CD4-positive, alpha-beta T cell treated with Interferon alpha-2 for 1 hour (primary cell): ENCODE measurements around the gene ATP6V0A4.
"Not testable (repeated sequence)": the region's sequence is repeated elsewhere in the genome, so short reads cannot be mapped to it uniquely, and the experiment has no call there.

ENCODE experiments used
- DNase-seq, 2 donors: peaks; one replicate each; pipeline ENCODE4 v3.0.0-alpha.2; 2020 to 2022

Gene ATP6V0A4

DNA sequence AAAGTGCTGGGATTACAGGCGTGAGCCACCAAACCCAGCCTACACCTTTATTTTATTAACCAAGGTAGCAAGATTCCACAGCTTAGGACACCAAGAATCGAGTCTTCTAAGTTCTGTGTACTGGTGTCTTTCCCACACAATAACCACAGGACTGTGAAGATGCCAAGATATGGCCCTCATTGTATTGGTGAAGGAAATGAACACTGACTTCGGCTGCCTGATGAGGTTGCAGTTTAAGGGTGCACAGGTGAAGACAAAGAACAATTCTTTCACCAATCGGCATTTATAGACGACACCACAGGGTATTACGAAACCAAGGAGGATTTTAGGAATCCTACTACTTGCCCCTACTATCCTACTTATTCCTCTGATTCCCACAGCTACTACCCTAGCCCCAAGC, 49.3 kb downstream of the ATP6V0A4 start:
- no peak for DNase-seq

DNA sequence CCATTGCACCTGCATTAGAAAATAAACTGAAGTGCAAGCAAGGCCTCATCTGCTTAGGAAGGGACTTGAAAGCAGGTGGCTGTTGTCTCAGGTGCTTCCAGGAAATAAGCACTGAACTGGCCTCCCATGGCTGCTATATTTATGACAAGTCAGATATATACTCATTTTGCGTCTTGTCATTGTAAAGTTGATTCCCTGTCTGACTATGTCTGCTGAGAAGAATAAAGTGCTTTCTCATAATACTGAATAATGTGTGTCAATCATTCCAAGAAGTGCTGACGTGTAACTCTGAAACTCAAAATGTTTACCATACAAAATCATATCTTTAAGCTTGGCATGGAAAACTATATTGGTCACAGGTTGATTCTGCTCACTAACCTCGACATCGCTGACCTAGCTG, 51.9 kb downstream of the ATP6V0A4 start:
- no peak for DNase-seq

DNA sequence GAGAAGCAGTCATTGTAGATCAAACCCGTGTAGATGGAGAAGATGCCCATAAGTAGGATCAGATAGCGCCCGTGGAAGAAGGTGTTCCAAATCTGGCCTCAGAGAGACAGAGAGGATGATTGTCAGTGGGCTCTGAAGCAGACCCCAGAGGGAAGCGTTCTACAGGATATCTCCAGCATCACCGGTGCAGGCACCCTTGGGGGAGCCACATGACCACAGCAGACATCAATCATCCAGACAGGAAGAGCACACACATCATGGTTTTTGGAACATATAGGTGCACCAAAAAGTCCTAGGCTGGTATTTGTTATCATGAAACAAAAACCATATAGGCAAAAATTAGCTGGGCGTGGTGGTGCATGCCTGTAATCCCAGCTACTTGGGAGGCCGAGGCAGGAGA, 52.8 kb downstream of the ATP6V0A4 start:
- DNase-seq = no peak

DNA sequence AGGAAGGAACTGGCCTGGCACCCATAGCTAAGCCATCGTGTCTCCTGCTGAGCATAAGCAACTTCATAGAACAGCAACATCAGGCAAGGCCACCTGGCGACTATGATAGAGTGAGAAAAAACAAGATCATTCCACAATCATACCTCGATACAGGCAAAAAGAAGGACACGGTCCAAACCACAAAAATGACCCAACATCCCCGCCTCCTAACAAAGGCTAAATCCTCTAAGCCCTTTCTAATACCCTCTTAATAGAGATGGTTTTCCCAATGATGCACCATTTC, 56.6 kb downstream of the ATP6V0A4 start:
- DNase-seq = no peak

DNA sequence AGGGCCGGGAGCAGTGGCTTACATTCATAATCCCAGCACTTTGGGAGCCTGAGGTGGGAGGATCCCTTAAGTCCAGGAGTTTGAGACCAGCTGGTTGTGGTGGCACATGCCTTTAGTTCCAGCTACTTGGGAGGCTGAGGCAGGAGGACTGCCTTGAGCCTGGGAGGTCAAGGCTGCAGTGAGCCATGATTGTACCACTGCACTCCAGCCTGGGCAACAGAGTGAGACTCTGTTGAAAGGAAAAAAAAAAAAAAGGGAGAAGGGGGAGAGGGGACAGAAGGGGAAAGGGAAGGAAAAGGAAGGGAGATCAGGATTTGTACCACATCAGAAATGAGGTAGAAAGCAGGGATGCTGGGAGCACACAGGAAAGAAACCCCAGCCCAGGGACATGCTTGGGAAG, 58.1 kb downstream of the ATP6V0A4 start:
- no peak for DNase-seq

DNA sequence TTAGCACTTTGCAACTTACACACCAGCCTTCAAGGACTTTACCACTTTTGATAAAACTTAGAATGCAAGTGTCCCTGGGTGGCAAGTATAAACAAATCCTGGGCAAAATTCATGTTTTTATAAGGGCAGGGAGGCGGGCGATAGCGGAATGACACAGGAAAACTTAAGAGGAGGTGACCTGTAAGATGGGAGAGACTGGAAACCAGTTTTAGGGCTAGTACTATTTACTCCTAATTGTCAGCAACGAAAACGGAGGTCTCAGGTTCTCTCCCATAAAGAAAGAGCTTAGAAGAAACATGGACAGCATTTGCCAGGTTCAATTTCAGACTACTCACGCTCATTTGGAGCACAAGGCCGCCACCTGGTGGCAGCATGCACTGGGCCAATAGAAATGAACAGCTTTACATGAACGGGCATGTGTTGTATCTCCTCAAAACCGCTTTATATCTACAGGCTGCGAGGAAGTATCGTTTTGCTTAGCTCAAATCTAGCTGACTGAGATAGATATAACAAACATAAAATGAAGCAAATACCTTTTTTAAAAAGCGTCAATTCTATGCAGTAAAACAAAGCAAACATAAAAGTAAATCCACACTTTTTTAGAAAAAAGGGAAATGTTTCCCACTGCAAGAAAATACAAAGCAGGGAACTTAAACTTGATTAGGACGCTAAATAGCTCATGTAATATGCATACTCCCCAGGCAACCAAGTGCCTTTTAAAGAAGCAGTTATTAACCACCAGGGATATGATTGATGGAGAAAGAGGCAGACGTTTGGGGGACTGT, 59.3 kb downstream of the ATP6V0A4 start:
- DNase-seq = peak; percentile 80 to 85

DNA sequence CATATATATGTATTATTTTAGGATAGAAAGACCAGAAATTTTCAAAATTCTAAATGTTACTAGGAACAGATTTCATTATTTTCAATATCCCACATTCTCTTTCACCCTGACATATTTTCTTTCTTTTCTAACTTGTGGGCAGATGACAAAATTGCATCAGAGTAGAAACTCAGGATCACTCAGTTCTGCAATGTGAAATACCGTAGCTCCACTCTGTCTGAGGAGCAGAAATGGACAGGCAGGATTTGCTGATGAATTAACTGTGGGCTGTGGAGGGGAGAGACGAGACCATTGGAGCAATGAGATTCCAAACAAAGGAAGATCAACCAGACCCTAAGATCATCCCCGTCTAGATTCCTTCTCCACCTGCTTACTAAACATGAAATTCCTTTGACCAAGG, 59.9 kb downstream of the ATP6V0A4 start:
- no peak for DNase-seq

DNA sequence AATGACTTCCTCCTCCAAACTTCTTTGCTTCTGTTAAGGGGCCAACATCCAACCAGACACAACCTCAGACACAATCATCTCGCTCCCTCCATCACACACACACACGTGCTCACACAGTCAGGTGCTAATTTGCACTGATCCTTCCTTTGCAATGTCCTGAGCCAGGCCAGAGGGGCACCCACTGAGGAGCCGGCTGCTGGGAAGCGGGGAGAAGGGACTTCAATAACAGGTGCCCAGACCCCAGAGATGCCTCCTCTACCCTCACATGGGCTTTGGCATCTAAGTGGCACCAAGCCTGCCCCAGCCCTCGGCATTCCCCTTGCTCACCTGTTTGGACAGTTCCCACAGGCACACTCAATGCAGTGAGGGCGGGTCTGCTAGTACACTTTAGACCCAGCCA, 62.6 kb downstream of the ATP6V0A4 start:
- no peak for DNase-seq

DNA sequence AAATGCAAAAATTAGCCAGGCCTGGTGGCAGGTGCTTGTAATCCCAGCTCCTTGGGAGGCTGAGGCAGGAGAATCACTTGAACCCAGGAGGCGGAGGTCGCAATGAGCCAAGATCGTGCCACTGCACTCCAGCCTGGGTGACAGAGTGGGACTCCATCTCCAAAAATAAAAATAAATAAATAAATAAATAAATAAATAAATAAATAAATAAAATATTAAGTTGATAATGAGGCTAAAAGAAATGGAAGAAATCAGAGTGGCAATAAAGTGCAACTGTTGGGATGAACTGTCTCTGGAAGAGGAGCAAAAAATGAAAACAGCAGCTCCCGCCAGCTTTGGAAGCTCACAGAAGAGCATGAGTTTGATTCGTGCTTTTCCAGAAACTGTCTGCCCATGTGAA, 66.3 kb downstream of the ATP6V0A4 start:
- not testable (repeated sequence) for DNase-seq

DNA sequence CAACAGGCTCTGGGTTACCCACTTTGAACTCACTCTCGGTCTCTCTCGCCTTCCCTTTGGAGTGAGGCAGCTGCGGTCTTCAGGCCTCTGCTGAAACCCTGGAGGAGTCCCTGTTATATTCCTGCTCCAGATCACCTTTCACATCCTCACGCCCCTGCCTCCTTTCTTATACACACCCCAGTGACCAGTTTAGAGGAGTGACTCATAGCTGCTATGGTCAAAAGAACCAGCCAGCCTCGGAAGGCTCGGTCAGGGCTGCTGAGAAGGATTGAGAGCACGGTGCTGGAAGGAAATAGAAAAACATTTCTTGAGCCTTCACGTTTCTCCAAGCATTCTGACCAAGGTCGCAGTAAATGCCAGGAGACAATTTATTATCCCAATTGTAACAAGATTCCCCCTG, 68.6 kb downstream of the ATP6V0A4 start:
- no peak for DNase-seq

DNA sequence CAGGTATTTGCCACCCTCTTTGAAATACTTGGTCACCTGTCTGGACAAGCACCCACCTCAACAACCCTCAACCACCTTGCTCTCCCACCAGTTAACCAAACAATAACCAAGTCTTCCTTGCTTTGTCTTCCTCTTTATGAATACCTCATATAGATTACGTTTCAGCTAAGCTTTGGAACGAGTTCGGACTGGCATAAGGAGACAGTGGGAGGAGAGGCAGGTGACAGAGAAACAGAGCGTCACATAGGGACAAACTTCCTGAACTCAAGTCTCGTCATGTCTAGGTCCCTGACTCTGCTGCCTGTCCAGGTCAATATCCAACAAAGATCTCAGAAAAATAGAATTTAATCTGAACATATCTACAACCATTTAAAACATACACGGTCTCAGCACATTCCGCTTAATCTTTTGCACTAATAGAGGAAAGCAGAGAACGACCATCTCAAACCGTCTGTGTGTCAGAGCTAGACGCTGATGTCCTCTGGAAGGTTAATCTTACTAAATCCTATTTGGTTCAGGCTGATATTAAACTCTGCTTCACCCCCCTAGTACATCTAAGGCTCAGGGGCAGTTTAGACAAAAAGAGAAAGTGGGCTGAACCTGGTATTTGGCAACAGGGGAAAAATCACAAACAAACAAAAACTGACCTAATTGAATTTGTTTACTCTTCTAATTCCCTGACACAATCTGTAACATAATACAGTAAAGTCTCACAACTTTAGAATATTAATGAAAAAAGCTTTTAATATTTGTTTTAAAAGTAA, 70.5 kb downstream of the ATP6V0A4 start:
- DNase-seq = no peak

DNA sequence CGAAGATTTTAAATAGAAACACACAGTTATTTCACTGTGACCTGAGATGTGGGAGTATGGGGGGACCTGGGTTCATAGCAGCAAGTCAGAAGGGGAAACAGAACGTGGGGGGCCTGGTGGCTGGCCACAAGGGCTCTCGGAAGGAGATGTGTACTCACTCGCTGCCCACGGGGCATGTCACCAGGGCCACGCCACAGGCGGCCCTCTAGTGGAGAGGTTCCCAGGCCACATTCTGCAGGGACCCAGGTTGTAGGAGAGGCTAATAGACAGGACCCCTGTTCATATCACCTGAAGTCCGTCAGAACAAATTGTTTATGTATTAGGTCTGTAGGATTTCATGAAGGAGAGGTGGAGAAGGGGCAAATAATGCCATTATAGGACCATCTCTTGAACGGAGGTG, 71.7 kb downstream of the ATP6V0A4 start:
- DNase-seq = no peak

DNA sequence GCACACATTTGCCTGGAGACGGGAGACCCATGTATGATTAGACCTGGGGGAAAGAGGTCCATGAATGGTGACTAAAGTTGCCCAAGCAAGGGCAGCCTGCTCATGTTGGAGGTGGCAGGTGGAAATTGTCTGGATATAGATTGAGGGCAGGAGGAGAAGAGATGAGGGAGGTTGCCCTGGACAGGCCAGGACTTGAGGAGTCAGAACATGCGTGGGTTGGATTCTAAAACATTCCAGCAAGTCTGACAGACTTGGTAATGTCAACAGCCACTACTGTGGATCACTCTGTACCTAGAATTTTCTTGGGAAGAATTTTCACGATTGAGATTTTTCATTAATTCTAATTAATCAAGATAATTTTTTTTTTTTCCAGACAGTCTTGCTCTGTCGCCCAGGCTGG, 77.7 kb downstream of the ATP6V0A4 start:
- DNase-seq = no peak

DNA sequence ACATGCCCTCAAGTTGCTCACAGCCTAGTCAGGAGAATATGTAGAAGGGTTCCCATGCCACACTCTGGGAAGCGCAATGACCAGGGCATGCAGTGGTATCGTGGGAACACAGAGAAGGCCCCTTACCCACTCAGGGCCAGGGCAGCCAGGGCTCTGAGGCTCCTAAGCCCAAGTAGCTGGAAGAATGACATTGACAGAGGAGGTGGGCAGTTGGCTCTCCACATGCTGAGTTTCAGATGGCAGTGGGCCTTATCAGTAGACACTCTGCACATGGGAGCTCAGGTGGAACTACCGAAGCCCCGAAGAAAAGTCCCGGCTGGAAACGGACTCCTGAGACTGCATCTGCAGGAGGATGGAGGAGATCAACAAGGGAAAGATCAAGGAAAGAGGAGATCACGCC, 81.1 kb downstream of the ATP6V0A4 start:
- DNase-seq = no peak

DNA sequence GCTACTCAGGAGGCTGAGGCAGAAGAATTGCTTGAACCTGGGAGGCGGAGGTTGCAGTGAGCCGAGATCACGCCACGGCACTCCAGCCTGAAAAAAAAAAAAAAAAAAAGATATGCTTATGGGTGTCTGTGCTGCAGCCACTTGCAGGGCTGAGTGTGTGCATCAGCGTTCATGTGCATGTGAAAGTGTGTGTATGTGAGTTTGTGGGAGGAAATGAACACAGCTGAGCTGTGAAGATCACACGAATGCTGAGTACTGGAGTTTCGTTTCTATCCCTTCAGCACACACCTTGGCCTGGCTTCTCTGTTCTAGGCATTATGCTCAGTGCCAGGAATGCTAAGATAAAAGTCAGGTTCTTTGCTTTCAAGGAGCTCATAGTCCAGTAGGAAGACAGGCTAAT, 84.8 kb downstream of the ATP6V0A4 start:
- DNase-seq = no peak

DNA sequence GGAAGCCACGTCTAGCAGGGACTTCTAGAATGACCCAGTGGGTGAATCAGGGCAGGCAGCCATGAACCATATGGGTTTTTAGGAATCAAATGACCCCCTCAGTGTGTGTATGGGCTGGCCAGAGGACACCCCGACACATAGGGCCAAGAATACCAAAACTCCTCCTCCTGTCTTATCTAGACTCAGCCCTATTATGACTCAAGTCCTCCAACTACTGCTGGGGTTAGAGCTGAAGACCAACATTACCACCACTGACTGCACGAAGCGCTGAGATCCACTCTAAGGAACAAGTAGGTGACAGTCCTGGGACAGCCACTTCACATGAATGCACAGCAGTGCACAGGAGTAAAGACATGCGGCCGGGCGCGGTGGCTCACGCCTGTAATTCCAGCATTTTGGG, 85.3 kb downstream of the ATP6V0A4 start:
- no peak for DNase-seq

DNA sequence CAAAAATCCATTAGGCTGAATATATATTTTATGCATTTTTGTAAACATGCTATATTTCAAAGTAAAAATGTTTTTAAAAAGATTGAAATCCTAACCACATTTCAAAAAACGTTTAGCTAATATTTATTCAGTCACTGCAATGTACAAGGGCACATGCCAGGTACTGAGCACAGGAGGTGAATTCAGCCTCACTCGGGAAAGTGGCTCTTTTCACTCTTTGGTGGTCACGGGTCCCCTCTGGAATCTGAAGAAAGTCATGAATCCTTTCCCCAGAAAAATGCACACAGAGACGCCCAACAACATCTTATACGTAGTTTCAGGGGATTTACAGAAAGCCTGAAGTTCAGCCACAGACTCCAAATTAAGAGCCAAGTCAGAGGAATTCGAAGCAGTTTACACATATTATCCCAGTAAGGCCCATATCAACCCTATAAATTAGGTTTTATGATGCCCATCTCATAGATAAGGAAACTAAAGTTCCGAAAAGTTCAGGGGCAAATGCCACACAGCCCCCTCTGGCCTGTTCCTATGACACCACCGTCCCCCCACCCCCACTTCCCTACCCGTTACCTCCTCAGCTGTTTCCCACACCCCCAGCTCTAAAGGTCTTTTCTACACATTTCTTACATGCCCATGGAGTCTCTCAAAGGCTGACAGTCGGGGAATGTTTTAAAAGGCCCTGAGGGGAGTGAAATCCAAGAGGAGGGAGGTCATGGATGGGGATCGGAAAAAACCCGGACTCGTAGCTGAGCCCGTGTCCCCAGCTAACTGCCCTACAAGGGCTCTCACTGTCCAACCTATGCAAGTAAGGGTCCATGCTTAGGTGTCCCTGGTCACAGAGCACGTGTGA, 87.2 kb downstream of the ATP6V0A4 start:
- no peak for DNase-seq

DNA sequence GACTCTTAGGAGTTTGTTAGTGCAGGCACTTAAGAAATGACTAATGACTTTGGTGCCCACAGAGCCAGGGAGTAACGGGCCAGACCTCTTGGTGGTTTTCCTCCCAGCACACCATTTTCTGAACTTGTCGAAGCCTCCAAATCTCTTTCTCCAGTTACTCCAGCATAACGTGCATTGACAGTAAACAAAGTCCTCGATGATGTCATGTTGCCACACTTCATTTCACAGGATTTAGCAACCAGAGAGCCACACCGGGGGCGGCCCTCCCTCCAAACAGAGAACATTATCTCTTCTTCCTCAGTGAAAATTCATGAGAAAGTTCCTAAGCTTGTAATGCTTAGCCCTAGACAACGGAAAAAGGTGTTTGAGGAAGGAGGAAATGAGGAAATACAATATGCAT, 92.8 kb downstream of the ATP6V0A4 start:
- DNase-seq = no peak

DNA sequence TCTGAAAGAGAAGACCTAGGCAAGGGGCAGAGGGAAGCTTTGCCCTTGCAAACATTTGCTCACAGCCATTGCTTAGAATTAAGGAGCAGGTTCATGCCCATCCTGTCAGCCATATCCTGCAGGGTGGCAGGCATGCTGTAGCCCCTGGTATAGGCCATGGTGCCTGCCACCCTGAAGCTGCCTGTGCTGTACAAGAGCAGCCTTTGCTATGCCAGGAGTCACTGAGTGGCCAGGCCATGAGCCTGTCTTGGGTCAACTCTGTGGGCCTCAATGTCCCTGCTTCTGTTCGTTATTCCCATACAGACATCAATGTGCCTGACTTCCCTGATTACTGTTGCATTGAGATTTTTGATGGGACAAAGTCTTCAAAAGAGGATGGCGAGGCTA, 96.5 kb downstream of the ATP6V0A4 start:
- no peak for DNase-seq

DNA sequence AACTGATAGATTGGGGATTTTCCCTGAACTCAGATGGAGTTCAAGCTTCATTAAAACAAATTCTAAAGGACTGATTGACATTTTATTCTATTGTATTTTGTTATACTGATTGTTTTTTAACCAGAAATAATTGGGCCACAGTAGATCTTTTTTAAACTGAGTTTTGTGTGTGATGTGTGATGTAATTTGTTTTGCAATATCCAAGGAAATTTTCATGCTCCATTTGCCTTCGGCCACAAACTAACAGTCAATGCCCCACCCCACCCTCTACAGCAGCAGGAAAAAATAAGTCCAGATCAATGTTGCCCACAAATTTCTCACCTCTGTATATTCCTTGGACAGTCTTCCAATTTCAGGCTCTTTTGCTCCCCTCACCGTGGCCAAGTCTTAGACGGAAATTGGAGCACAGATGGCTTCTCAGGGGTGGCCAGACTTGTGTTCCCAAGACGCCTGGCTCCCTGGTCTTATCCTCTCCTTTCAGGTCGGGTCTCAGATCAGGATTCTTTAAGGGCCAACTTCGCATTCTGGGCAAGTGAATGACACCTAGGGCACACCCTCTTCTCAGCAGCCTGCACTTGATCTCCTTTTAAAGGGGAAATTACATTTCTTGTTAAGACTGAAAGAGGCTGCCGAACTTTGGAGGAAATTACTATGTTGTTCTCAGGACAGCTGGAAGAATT, 97.0 kb downstream of the ATP6V0A4 start, which contains the start of gene SVOPL:
SVOPL (minus strand) TSS at position 506 of the 680 bp plus-strand sequence. CDS start 22,317 bp downstream, outside the sequence.
- DNase-seq = no peak

DNA sequence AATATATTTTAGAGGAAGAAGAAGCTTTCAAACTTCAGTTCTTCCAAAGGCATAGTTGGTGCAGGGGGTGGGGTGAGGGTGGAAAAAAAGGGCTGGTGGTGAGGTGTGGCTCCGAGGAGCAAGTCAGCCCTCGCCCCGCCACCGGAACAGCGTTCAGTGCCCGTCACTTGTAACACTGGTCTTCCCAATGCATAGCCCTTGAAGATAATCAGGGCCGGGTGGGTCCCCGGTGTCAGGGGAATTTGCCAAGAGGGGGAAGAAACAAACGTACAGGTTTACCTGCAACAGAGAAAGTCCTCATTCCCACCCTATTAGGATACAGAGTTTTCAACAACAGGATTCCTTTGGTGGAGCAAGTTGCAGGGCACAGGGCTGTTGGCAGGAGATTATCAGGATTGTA, 98.3 kb downstream of the ATP6V0A4 start:
- DNase-seq = no peak

DNA sequence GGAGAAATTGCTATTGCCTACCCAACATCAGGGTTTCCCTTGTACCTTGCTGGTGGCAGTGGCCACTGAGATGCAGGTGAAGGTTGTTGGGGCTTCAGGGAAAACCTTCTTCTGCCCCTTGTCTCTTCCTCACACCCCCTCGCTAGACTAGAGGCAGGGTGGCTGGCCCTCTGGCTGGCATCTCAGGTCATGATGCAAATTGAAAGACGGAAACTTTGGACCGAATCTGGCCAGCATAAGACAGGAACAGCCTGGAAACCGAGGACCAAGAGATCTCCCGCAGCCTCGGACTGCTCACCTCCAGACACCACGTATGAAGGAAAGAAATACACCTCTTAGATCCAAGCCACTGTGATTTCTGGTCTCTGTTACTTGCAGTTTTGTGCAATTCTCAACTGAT, 99.7 kb downstream of the ATP6V0A4 start:
- DNase-seq = no peak

DNA sequence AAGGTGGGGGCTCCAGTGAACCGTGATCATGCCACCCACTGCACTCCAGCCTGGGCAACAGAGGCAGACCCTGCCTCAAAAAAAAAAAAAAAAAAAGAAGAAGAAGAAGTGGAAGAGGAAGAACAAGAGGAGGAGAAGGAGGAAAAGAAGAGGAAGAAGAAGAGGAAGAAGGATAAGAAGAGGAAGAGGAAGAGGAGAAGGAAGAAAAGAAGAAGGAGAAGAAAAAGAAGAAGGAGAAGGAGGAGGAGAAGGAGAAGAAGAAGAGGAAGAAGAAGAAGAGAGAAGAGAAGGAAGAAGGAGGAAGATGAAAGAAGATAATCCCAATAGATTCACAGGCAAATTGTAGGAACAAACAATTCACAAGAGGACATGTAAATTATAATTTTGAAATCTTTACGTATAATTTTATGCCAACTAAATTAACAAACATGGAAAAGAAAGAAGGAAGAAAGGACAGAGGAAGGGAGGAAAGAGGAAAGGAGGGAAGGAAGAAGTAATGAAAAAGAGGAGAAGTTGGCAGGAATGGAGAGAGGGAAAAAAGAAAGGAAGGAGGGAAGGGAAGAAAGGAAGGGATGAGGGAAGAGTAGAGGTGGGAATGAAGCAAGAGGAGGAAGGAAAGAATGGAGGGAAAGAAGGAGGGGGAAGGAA, 100.3 kb downstream of the ATP6V0A4 start:
- no peak for DNase-seq
